HG03045 (cell line): Measurements from ENCODE around the gene ABI1.
A peak's percentile ranks its signal among the peaks of the same experiment; 100 is the strongest.
"Not testable (repeated sequence)": the region's sequence is repeated elsewhere in the genome, so short reads cannot be mapped to it uniquely, and the experiment has no call there.

ENCODE experiments used
- ATAC-seq: cut with Tn5 transposase; IDR thresholded peaks from one replicate; pipeline ENCODE4 v1.9.1; 2021; ENCODE audit warnings: mild to moderate bottlenecking, moderate library complexity; ENCODE audit not compliant: unreplicated experiment

ABI1 gene

DNA sequence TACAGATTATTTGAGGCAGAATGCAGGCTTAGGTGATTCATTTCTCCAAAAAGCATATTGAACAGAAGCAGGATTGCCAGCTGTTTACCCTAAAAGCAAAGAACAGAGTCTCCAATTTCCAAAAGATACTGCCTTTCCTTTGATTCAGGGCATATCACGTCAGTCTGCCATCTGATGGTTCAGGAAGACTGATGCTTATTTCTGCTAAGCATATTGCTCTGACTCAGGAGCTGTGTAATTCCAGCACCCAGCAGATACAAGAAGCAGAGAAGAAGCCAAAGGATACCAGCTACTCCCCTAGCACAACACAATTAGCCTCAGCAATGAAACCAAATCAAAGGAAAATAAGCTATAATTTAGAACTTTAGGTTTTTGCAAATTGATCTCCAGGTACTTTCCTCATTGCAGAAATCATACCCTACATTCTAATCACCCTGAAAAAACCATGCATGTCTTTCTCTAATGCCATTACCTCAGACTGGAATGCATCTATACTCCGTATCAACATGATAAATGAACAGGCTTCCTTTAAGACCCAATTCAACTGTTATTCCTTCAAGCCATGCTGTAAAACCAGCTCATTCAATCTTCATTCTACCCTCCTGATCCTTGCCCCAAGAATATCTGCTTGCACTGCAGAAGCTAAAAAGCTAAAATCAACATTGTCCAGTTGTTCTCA is 55.1 kb downstream of the ABI1 start:
- no peak for ATAC-seq

- no peak for ATAC-seq
These were observed 56.1 kb downstream of the ABI1 start for GRCh38 chr10:26804418-26805393.

GRCh38 chr10:26803849-26804248 is 56.9 kb downstream of the ABI1 start:
- no peak for ATAC-seq

DNA sequence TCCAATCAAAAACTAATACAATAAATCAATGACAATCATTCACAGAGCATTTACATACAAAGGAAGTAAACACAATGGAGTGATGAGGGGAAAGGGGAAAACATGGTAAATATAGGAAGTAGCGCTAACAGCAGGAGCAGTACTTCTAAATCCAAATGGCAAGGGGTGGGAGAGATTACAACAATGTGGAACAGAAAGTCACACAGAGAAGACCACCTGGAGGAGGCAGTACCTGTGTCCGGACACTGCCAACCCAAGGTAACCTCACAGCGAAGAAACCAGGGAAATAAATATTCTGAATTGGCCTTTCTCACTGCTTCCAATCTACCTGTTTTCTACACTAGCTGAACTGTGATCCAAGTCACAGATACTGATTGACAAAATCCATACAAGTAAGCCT is 58.2 kb downstream of the ABI1 start:
- no peak for ATAC-seq

- no peak for ATAC-seq
These were observed 58.9 kb downstream of the ABI1 start for GRCh38 chr10:26801831-26802230.

GRCh38 chr10:26801274-26801673 is 59.5 kb downstream of the ABI1 start:
- ATAC-seq: no peak

GRCh38 chr10:26800468-26800867 is 60.3 kb downstream of the ABI1 start:
- no peak for ATAC-seq

GRCh38 chr10:26799342-26799741 is 61.4 kb downstream of the ABI1 start:
- ATAC-seq: peak; percentile 68

- ATAC-seq: no peak
These were observed 62.5 kb downstream of the ABI1 start for GRCh38 chr10:26798298-26798697.

DNA sequence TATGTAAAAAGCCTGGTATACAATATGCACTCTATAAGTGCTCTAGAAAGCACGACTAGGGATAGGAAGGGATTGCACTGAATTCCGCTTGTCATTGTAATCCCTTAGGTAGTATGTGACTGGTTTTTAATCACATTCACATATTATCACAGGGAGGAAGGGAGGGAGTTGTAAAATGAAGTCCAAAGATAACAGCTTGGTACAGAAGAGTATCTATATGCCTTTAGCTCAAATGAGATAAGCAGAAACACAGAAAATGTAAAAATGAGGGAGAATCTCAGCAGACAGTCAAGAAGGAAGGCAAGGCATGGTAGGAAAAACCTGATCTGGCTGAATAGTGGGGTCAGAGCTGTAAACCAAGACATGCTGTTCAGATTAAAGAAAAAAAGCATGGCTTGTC is 63.4 kb downstream of the ABI1 start:
- ATAC-seq: no peak

DNA sequence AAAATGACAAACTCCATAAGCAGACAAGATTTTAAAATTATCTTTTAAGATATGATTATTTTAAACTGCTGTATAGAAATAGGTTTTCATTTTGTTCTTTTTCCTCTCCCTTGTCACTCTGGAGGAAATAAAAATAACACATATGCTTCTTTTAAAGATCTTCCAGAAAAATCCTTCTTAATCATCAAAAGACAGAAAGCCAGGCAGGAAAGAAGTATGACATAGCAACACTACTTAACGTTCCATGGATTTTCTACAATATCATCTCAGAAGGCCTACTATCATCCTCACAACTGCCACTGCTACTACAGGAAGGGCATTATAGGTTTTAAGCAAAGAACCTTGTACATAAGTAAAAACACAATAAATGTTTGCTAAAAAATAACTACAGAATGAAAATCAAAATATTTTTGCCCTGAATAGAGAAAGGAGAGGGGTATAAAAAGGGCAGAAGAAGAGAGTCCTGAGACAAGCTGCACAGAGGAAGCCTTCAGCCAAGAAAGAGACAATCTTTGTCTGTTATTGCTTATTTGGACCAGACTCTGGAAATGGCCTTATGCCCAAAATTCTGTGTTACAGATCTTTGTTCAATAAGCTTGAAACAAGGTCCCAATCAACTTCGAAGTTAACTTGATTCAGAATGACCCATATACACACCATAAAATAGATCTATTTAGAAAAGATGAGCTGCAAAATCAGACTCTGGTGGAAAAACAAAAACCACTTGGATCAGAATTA is 67.8 kb downstream of the ABI1 start:
- no peak for ATAC-seq

- no peak for ATAC-seq
These were observed 70.3 kb downstream of the ABI1 start for GRCh38 chr10:26790221-26790995.

DNA sequence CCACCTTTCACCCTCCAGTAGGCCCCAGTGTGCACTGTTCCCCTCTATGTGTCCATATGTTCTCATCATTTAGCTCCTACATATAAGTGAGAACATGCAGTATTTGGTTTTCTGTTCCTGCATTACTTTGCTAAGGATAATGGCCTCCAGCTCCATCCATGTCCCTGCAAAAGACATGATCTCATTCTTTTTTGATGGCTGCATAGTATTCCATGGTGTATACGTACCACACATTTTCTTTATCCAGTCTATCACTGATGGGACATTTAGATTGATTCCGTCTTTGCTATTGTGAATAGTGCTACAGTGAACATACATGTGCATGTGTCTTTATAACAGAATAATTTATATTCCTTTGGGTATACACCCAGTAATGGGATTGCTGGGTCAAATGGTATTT is 71.0 kb downstream of the ABI1 start:
- not testable (repeated sequence) for ATAC-seq

GRCh38 chr10:26787362-26787761 is 73.4 kb downstream of the ABI1 start:
- ATAC-seq: no peak

GRCh38 chr10:26781797-26782196 is 79.0 kb downstream of the ABI1 start:
- no peak for ATAC-seq

- ATAC-seq: no peak
These were observed 79.8 kb downstream of the ABI1 start for GRCh38 chr10:26780793-26781601.

- no peak for ATAC-seq
These were observed 80.5 kb downstream of the ABI1 start for GRCh38 chr10:26780106-26780792.

- ATAC-seq: no peak
These were observed 81.4 kb downstream of the ABI1 start for GRCh38 chr10:26779176-26779860.

GRCh38 chr10:26777686-26778085 is 83.1 kb downstream of the ABI1 start:
- ATAC-seq: no peak
